T-helper 2 cell (primary cell): ENCODE results near the gene AP3M1.
"Not testable (repeated sequence)": the region's sequence is repeated elsewhere in the genome, so short reads cannot be mapped to it uniquely, and the experiment has no call there.

ENCODE experiments used
- DNase-seq, 5 experiments: peaks; one replicate each; pipeline versions ENCODE4 v3.0.0 to v3.0.0-alpha.2; 2012 to 2022
- total RNA-seq, 2 donors: gene quantifications; one replicate each; lab custom pipeline; 2026; lab: John Stamatoyannopoulos, UW

Gene AP3M1
- 20.9 to 38.5 reads per million in 2 donors for total RNA-seq

- peak in 4 of 5 experiments; percentile 34 to 82 (median 66) for DNase-seq
Measured at GRCh38 chr10:74150204-74150989, at the start of gene AP3M1. AP3M1 (minus strand) TSS chr10:74150828; CDS start chr10:74138379, 12,449 bp downstream.

DNA sequence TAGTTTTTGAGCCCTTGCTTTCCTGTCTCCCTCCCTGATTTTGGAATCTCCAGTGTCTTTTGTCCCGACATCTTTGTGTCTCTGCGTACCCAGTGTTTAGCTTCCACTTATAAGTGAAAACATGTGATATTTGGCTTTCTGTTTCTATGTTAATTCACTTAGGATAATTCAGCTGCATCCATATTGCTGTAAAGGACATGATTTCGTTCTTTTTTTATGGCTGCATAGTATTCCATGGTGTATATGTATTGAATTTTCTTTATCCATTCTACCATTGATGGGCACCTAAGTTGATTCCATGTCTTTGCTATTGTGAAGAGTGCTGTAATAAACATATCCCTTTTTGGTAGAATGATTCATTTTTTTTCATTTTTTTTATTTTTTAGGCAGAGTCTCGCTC is 48.7 kb upstream of the AP3M1 start:
- no peak for DNase-seq

GRCh38 chr10:74194999-74195398 is 44.4 kb upstream of the AP3M1 start:
- DNase-seq = no peak

GRCh38 chr10:74194545-74194944 is 43.9 kb upstream of the AP3M1 start:
- peak in 2 of 5 experiments; percentile 28 to 77 for DNase-seq

DNA sequence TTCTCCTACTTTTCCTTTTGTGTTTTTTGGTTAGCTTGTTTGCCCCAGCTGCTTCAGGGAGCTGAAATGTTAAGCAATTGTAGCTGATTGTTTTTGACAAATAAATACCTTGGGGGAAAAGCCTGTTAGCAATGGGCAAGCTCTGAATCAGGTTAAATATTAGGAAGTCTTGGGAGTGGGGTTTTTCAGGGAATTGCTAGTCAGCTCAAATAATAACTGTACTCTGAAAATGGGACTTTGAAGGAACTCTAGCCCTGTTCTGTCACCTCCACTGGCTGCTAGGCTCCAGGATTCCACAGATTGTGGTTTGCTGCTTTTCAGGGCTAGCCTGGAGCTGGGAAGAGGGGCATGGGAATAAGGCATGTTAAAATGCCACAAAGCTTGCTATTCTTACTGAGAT is 39.9 kb upstream of the AP3M1 start:
- DNase-seq = no peak

- peak in 1 of 5 experiments; percentile 79 for DNase-seq
Measured at GRCh38 chr10:74189999-74190421, 39.4 kb upstream of the AP3M1 start.

DNA sequence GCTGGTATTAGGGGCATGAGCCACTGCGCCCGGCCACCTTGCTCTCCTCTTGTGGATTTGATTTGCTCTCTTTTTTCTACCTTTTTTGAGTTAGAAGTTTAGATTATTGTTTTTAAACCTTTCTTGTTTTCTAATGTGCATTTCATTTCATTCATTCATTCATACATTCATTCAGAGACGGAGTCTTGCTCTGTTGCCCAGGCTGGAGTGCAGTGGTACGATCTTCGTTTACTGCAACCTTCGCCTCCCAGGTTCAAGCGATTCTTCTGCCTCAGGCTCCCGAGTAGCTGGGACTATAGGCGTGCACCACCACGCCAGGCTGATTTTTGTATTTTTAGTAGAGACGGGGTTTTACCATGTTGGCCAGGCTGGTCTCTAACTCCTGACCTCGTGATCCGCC is 38.0 kb upstream of the AP3M1 start:
- not testable (repeated sequence) for DNase-seq

DNA sequence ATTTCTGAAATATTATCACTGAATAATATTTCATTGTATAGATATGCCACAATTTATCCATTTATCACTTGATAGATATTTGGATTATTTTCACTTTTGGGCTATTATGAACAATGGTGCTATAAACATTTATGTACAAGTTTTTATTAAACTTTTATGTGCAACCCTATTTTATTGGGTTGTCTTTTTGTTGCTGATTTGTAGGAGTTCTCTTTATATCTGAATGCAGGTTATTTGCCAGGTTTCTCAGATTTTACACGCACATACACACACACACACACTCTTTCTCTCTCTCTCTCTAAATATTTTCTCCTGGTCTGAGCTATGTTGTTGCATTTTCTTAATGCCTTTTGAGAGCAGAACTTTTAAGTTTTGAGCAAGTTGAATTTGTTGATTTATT is 36.6 kb upstream of the AP3M1 start:
- DNase-seq = no peak

GRCh38 chr10:74186678-74187077 is 36.0 kb upstream of the AP3M1 start:
- DNase-seq = no peak

GRCh38 chr10:74179111-74179710 is 28.6 kb upstream of the AP3M1 start:
- no peak for DNase-seq

- DNase-seq = no peak
Measured at GRCh38 chr10:74178042-74178791, 27.6 kb upstream of the AP3M1 start.

DNA sequence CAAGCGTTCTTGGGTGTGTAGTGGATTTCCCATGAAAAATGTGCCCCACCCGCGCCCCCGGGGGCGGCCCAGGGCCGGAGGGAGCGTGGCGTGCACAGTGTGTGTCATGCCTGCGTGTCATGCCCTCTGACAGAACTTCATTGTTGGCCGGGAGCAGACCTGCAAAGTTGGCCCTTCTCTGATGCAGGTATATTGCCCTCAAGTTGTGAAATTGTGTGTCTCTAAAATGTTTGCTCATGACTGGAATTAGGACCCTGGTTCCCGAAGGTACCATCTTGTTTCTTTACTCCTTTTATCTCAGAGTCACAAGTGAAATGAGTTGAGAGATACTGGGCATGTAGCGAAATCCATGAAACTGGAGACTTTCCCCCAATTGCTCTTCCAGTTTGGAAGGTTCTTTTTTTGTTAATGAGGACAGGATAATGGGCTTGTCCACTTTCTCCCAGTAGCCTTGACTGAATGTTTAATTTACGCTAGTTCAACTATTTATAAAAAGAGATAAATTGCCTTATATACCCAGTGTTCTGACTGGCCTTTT is 26.6 kb upstream of the AP3M1 start:
- peak in 3 of 5 experiments; percentile 9 to 46 (median 22) for DNase-seq

- DNase-seq = peak; percentile 91 to 98 (median 97)
Measured at GRCh38 chr10:74176380-74177139, 25.9 kb upstream of the AP3M1 start.

DNA sequence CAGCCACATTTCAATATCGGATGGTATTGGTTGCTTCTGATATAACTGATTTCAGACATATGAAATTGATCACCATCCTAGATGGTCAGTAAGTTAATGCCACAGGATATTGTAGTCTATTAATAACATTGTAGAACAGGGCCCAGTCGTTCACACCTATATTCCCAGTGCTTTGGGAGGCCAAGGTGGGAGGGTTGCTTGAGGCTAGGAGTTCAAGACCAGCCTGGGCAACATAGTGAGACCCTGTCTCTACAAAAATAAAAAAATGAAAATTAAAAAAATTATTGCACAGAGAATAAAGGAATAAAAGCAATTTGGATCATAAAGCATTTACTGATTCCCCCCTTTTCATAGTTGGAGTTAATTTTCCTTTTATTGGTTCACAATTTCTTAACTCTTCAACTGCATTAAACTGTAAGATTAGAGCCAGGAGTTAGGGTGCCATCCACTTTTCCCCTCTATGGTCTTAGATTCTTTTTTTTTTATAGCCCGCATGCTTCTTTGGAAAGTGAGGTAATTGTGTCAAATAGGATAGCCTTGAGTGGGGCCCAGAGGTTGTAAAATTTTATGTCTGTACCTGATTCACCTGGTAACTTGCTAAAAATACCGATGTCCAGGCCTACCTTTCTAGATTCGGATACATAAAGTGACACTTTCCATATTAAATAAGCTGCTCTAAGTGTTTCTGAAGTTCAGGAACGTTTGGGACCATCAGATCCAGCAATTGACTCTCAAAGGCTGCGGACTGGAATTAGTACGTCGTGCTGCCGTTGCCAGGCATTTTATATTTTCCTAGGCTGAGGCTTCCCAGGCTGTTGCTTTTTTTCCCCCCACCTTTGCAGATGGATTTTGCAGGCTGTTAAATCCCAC is 25.1 kb upstream of the AP3M1 start:
- DNase-seq = no peak

DNA sequence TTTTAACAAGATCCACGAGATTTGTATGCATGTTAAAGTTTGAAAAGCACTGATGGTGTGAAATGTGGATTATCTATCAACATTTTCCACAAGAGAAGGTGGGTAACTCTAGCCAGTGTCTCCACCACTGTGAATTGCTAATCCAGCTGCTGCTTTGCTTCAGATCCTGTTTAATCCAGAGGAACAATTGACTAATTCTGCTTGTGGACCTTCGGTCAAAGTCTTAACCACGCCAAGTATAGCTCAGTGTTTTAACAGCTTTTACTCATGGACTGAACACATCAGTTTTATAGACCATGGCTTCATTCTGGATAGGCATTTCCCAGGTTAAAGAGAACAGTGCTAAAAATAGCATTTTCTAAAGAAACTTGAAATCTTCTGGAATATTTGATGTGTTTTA is 23.9 kb upstream of the AP3M1 start:
- DNase-seq = no peak

- no peak for DNase-seq
Measured at GRCh38 chr10:74171625-74172024, 21.0 kb upstream of the AP3M1 start.

- DNase-seq = no peak
Measured at GRCh38 chr10:74167443-74167842, 16.8 kb upstream of the AP3M1 start.

DNA sequence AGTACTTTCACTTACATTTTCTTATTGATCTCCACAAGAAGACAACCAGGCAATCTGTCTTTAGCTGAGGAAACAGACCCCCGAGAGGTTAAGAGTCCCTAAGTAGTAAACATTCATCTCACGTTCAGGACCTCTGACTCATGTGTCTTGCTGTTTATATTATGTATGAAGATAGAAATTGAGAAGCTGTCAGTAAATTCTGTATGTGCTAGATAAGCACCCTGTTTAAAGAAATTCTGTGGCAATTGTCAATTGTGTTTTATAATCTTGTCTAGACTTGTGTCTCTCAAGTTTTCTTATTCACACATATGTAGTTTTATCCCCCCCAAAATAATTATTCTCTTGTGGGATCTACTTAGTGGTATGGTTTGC is 14.9 kb upstream of the AP3M1 start:
- DNase-seq = no peak

DNA sequence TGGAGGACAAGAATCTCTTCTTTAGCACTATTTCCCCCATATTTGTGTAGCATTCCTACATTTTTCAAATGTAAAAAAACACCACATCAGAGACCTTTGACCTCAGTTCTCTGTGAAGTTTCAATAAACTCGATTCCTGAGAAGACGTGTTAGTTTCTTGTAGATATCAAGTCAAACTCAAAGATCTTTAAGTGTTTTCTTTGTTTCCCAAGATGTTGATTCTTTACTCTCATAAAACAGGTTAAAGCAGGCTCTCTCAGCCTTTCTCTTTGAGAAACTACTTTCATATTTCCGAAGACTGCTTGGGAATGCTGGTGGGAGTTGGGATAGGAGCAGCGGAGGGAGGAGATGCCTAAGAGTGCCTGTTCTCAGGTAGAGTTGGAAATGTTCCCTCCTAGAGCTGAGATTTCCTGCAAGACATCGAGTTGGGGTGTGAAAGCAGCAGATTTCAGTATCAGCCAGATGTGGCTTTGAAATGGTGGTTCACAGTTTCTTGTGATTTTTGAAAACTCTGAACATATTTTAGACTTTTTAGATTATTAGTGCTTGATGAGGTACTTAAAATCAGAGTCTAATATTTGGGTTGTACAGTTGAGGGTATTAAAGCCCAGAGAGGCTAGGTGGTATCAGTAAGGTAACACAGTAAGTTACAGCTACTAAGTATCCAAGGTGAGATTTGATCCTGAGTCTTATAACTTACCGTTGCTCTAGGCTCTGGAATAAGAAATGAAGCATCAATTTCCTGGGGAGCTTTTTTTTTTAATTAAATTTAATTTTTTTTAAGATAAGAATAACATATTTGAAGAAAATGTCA is 14.3 kb upstream of the AP3M1 start:
- no peak for DNase-seq

DNA sequence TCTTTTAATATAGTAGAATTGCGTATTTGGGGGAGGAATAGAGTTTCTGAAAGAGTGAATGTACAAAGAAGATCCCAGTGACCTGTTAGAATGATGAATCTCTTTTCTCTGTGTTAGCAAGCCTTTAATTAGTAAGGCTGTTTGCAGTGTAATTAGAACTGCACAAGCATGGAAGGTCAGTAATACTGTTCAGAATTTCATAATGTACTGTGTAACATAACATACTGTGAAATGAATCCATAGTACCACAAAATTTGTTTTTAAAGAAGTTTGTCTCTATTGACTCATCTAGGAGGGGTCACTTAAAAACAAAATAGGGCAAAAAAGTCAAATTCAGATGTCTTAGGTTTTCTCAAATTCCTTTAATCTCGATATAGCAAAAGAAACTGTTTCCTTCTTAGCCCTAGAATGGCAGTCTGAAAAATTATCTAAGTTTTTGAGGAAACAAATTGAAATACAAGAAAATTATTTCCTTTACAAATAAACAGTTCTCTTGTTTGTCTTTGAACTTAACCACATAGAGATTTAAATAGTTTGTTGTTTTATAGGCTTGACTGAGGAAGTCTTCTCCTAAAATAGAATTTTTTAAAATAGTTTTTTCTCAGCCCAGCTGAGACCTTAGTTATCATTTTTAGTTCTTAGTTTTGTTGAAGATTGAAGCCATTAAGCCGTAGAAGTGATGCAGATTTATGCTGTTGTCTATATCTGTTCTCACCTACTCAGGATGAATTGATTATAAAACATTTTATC is 12.9 kb upstream of the AP3M1 start:
- no peak for DNase-seq
